Fibroblast of mammary gland (primary cell): ENCODE measurements around the gene CCDC138.

ENCODE experiments used
- DNase-seq: peaks from one replicate; pipeline ENCODE4 v3.0.0-alpha.2; 2010; ENCODE audit warnings: low read depth
- H3K4me3 ChIP-seq: 2 replicates; pipeline ENCODE4 v1.5.1; 2011; ENCODE audit warnings: low read depth, mild to moderate bottlenecking, low read length, moderate library complexity; ENCODE audit not compliant: control insufficient read depth
- CTCF ChIP-seq: conservative IDR thresholded peaks from 2 replicates; pipeline ENCODE4 v1.5.1; 2011; ENCODE audit warnings: low read depth, low read length, inconsistent platforms; ENCODE audit not compliant: control insufficient read depth, insufficient read depth

The CCDC138 gene

GRCh38 chr2:108910541-108911396 lies 124.2 kb downstream of the CCDC138 start:
- no peak overlapping the region for H3K4me3 ChIP-seq
- no peak for DNase-seq
- no peak for TF ChIP-seq CTCF

GRCh38 chr2:108911401-108911800 lies 124.8 kb downstream of the CCDC138 start:
- TF ChIP-seq CTCF = no peak
- no peak for DNase-seq
- no peak overlapping the region for H3K4me3 ChIP-seq

- no peak for DNase-seq
- no peak overlapping the region for H3K4me3 ChIP-seq
- no peak for TF ChIP-seq CTCF
These were observed 125.4 kb downstream of the CCDC138 start for GRCh38 chr2:108911807-108912628.

GRCh38 chr2:108912629-108912902 lies 126.0 kb downstream of the CCDC138 start:
- H3K4me3 ChIP-seq = no peak overlapping the region
- no peak for DNase-seq
- no peak for TF ChIP-seq CTCF

- no peak for DNase-seq
- no peak for TF ChIP-seq CTCF
- H3K4me3 ChIP-seq = no peak overlapping the region
These were observed 129.7 kb downstream of the CCDC138 start for GRCh38 chr2:108916122-108916795.

- H3K4me3 ChIP-seq = no peak overlapping the region
- TF ChIP-seq CTCF = no peak
- DNase-seq = no peak
These were observed 130.3 kb downstream of the CCDC138 start for GRCh38 chr2:108916796-108917421.
